GM21529 (cell line): ENCODE data around the gene OPCML.

Experiments
- ATAC-seq: cut with Tn5 transposase; IDR thresholded peaks from one replicate; pipeline ENCODE4 v1.9.1; 2021; ENCODE audit not compliant: unreplicated experiment

The OPCML gene

DNA sequence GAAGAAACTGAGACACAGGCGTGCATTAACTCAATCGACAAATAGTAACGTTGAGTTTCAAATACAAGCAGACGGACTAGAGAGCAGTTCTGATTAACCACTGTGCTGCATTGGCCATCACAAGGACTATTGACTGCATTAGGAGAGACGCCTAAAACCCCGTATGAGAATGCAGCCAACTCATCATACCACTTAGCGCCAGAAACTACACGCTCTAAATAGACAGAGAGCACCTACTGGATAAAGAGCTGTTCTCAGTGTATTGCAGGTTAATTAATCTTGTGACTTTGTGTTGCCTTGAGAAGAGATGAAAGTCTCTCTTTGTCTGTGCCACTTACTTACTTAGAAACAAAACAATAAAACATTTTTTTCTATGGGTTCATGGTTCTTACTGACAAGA is 484.0 kb downstream of the OPCML start:
- ATAC-seq = no peak

GRCh38 chr11:133047771-133048115 is 484.6 kb downstream of the OPCML start:
- ATAC-seq = no peak

GRCh38 chr11:133047036-133047770 is 485.1 kb downstream of the OPCML start:
- ATAC-seq = no peak

DNA sequence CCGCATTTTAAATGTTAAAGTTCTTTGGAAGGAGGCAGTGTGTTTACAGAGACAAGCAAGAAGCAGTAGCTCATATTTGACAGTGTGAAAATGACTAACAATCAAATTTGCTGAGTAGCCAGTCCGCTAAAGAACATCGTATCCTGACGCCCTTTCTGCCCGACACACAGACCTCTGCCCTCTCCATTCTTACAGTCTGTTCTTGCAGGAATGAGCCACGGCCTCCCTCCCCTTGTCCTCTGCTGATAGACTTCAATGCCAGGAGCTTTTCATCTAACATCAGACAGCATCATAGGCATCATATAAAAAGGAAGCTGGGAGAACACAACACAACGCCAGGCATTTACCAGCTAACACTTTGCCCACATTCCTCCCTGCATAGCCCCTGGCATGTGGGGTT is 486.0 kb downstream of the OPCML start:
- no peak for ATAC-seq

DNA sequence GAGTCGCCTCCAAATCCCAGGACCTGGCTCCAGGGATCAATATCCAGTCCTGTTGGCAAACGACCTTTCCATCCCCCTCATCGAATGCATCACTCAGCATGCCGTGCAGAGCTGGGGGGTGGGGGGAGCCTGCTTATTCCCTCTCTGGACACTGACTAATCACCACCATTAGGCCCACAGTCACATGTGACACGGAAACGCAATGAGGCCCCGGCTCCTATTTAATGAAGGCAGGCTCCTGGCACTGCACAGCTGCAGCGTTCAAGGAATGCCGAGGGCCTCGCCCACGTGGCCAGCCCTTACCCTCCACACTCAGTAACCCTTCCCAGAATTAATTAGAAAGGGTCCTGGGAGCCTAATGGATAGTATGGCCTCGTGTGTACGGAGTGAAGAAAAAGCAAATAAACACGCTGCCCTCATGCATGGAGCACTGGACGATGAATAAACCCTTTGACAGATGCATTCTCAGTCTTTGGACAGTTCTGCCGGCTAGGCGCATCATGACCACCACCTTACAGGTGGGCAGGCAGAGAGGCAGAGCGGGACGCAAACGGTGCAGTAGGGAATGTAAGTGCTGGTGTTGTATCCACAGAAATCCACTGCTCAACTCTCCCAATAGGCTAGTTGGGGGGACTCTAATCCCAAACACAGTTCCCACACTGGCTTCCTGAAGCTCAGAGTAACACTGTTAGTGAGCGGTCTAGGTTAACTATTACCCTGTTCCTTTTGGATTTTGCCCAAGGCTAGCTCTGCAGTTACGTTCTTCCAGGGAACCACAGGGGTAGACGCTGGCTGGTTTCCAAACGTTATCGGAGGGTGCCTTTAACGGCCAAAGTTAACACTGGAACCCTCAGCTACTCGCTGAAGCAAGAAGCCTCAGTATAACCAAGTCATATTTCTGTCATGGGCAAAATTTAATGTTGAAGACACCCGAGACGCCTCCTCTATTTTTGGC is 490.1 kb downstream of the OPCML start:
- no peak for ATAC-seq

DNA sequence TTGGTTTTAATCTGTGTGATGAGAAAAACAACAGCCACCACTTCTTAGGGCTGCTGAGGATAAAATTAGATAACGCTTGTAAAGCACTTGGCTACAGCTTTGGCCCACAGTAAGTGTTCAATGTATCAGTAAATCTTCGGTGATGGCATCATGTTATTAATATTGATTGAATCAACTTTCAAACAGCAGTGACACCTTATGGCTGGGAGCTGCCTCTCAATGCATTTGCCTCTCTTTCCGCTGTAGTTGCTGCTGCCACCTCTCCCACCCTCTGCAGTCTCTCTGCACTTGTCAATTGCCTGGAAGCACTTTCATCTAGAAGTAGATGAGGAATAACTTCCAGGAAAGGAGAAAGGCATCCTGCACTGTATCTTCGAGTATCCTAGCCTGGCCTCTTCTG is 491.1 kb downstream of the OPCML start:
- no peak for ATAC-seq

GRCh38 chr11:133040289-133040900 is 491.9 kb downstream of the OPCML start:
- ATAC-seq = no peak

- no peak for ATAC-seq
Measured at GRCh38 chr11:133038850-133039249, 493.5 kb downstream of the OPCML start.

DNA sequence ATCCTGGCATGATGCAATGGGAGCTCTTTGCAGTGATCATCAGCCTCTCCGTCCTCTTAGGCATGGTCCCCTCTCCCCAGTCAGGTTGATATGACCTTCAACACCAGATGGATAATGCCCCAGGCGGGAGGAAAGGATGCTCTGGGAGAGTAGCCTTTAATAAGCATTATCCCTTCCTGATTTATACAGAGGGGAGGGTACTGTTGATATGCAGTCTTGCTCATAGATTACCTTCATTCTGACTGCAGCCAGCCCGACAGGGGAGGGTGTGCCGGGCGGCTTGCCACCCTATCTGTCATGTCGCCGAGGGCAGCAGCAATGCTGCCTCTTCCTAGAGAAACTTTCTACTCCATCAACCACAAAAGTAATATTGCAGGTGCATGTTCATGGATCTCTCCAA is 497.4 kb downstream of the OPCML start:
- no peak for ATAC-seq

GRCh38 chr11:133029107-133029506 is 503.2 kb downstream of the OPCML start:
- no peak for ATAC-seq

- no peak for ATAC-seq
Measured at GRCh38 chr11:133026952-133027351, 505.3 kb downstream of the OPCML start.

- ATAC-seq = no peak
Measured at GRCh38 chr11:133024301-133024700, 508.0 kb downstream of the OPCML start.

- ATAC-seq = no peak
Measured at GRCh38 chr11:133023232-133023631, 509.1 kb downstream of the OPCML start.

- ATAC-seq = no peak
Measured at GRCh38 chr11:133021553-133021952, 510.7 kb downstream of the OPCML start.

- ATAC-seq = no peak
Measured at GRCh38 chr11:133020372-133020714, 512.0 kb downstream of the OPCML start.

DNA sequence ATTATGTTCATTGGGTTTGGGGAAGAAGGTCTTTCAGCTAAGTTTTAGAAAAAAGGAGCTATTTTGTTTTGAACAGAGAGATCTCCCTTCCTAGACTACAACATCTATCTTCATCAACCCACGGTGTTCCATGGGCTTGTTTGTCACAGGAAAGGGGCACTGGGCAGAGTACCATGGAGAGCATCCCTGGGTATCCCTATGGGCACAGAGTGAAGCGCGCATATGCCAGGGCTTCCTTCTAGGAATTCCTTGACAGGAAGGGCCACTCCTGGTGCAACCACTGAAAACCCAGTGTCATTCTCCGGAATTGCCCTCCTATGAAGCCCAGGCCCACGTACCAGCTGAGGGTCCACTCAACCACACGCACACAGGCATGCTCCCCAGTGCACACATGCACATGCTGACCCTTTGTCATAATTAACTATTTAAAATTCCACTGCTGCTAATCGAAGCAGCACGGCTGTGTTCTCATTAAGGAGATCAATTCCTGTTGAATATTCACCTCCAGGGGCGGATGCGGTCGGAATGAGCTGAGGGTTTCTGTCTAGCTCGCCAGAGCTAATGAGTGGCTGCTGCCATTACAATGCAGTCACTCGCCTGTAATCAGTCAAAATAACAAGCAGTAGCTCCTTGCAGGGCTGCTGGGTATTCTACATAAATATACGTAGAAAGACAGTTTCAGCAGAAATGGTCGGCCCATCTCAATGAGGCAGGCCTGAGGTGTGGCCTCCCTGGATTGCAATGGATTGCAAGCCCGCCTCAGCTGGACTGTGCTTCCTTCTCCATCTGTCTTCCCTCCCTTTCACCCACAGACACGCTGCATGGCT is 512.5 kb downstream of the OPCML start:
- ATAC-seq = no peak

- ATAC-seq = no peak
Measured at GRCh38 chr11:133015457-133015856, 516.8 kb downstream of the OPCML start.

DNA sequence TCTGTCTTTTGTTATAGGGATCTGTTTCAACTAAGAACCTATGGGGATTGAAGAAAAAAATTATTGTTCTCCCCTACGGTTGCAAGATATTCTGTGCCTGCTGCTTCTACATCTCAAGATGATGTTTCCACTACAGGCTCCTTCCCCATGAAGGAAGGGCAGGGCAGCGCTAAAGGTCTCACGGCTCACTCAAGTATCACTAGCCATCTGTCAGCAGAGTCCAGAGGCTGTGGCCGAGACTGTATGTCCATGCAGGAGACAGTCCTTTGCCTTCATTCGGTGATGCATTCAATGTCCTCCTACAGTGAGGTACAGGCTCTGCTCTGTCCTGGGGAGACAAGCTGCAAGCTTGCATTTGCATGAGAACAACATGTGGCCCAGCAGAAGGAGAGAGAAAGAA is 518.0 kb downstream of the OPCML start:
- ATAC-seq = no peak

DNA sequence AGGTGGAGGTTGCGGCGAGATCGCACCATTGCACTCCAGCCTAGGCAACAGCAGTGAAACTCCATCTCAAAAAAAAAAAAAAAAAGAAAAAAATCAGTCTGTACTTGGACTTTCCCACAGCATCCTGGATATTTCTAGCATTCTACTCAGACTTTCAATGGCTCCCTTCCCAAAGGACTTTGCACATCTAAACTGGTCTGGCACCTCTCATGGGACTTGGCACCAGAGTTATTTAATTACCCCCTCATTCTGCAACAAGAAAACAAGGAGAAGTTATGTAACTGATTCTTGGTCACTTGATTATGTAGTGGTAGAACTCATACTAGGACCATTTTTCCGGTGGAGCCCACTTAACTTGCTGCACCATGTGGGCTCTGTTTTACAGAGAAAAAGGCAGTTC is 519.5 kb downstream of the OPCML start:
- ATAC-seq = no peak

GRCh38 chr11:133011604-133012003 is 520.7 kb downstream of the OPCML start:
- no peak for ATAC-seq

GRCh38 chr11:133007027-133007584 is 525.2 kb downstream of the OPCML start:
- ATAC-seq = no peak
